K562 (cell line): ENCODE data around the gene XPO6. TPM values are rescaled to one million over a fixed set of nuclear protein-coding genes. Genes with fewer than 3 reads are reported as not detected.

ENCODE experiments used
- ATAC-seq: fragments of 200-7000 bp; cut with Tn5 transposase; 3 replicates; pipeline ENCODE4 v1.9.1; 2020; ENCODE audit warnings: moderate library complexity
- BruUV-seq: library from RNA; stranded (reverse); fragments of 400-500 nt; replicated peaks from 2 replicates; lab custom pipeline; 2021; lab: Mats Ljungman, UMichigan
- CTCF ChIA-PET: fragments of 300-600 bp; formaldehyde crosslinking; extraction: SDS; loops from one replicate; lab custom pipeline; 2021; ENCODE audit warnings: low intra/inter-chr PET ratio; lab: Yijun Ruan, JAX
- POLR2A ChIA-PET: fragments of 300-600, 350-650 bp; sonication (Branson Sonifier 250); formaldehyde crosslinking; extraction: SDS; loops from one replicate; lab custom pipeline; 2021; ENCODE audit warnings: antibody characterized with exemption, inconsistent platforms; lab: Yijun Ruan, JAX
- DNase-seq, 4 experiments: peaks; one replicate each; pipeline versions ENCODE4 v3.0.0 to v3.0.0-alpha.2; 2011 to 2018; ENCODE audit warnings: low spot score in 3 of 4, mixed read lengths in 3 of 4; ENCODE audit errors: extremely low read depth in 1 of 4
- FAIRE-seq: peaks from 2 replicates; lab custom pipeline; 2011; peaks lifted over from hg19 to GRCh38; lab: Jason Lieb, UNC
- H2AFZ ChIP-seq: 2 replicates; pipeline ENCODE4 v1.6.0; 2011; ENCODE audit warnings: low read depth, low read length, control low read depth, inconsistent platforms
- H3K27ac ChIP-seq: fragments of 200-600 bp; 3 replicates; pipeline ENCODE4 v1.8.0; 2011; ENCODE audit warnings: low read depth, mild to moderate bottlenecking, control low read depth, inconsistent platforms, low read length, moderate library complexity, mixed read lengths; ENCODE audit errors: extremely low read depth
- H3K27me3 ChIP-seq, 2 experiments: fragments of 300-600 bp in 1 of 2; 2 replicates in 1 of 2; 3 replicates in 1 of 2; pipeline versions ENCODE4 v1.6.0 to v1.8.0; 2011; ENCODE audit warnings: inconsistent platforms in 2 of 2, low read length in 2 of 2, mild to moderate bottlenecking in 1 of 2, mixed read lengths in 1 of 2, moderate library complexity in 1 of 2; ENCODE audit not compliant: control insufficient read depth in 2 of 2, insufficient read depth in 2 of 2
- H3K36me3 ChIP-seq: fragments of 300-600 bp; 3 replicates; pipeline ENCODE4 v1.8.0; 2011; ENCODE audit warnings: mild to moderate bottlenecking, low read length, inconsistent platforms; ENCODE audit not compliant: control insufficient read depth, insufficient read depth
- H3K4me1 ChIP-seq, 2 experiments: fragments of 200-600 bp in 1 of 2; replicated peaks in 1 of 2; 2 replicates in 1 of 2; 3 replicates in 1 of 2; pipeline versions ENCODE4 v1.5.1 to v1.8.0; 2011; ENCODE audit warnings: inconsistent platforms in 2 of 2, low read length in 2 of 2, mild to moderate bottlenecking in 1 of 2, mixed read lengths in 1 of 2, moderate library complexity in 1 of 2; ENCODE audit not compliant: control insufficient read depth in 2 of 2, insufficient read depth in 2 of 2
- H3K4me2 ChIP-seq: 2 replicates; pipeline ENCODE4 v1.6.1; 2011; ENCODE audit warnings: low read length, control low read depth, inconsistent platforms, mixed read lengths; ENCODE audit not compliant: insufficient read depth
- H3K4me3 ChIP-seq: fragments of 200-600 bp; sonication (generic), shearing (Covaris generic); 2 replicates; pipeline ENCODE4 v1.5.1; 2016; ENCODE audit warnings: control low read depth, inconsistent platforms
- H3K79me2 ChIP-seq: fragments of 200-600 bp; 3 replicates; pipeline ENCODE4 v1.8.0; 2011; ENCODE audit warnings: low read length, inconsistent platforms; ENCODE audit not compliant: control insufficient read depth, insufficient read depth
- H3K9ac ChIP-seq, 2 experiments: 2 replicates each; pipeline versions ENCODE4 v1.6.0 to v1.6.1; 2011; ENCODE audit warnings: low read depth in 2 of 2, low read length in 2 of 2, control low read depth in 1 of 2, inconsistent platforms in 1 of 2, mild to moderate bottlenecking in 1 of 2, mixed read lengths in 1 of 2; ENCODE audit not compliant: insufficient read depth in 1 of 2
- H3K9me1 ChIP-seq: one replicate; pipeline ENCODE4 v1.6.0; 2011; ENCODE audit warnings: inconsistent platforms, mild to moderate bottlenecking, low read length, moderate library complexity; ENCODE audit not compliant: control insufficient read depth, insufficient read depth
- H3K9me3 ChIP-seq: replicated peaks from 2 replicates; pipeline ENCODE4 v1.5.1; 2011; ENCODE audit warnings: low read depth, low read length, inconsistent platforms; ENCODE audit not compliant: control insufficient read depth, insufficient read depth
- H4K20me1 ChIP-seq: replicated peaks from 2 replicates; pipeline ENCODE4 v1.6.1; 2011; ENCODE audit warnings: low read length, inconsistent platforms, mixed read lengths; ENCODE audit not compliant: control insufficient read depth, insufficient read depth
- ATF2 ChIP-seq: sonication (generic); formaldehyde crosslinking; IDR thresholded peaks from 2 replicates; pipeline ENCODE4 v1.8.1; 2022; ENCODE audit warnings: missing genetic modification reagents
- C11orf30 ChIP-seq: fragments of 450-650 bp; IDR thresholded peaks from 2 replicates; pipeline ENCODE4 v1.6.1; 2016; ENCODE audit warnings: low read depth, mild to moderate bottlenecking
- FIP1L1 ChIP-seq: fragments of 200-400 bp; formaldehyde crosslinking; IDR thresholded peaks from 2 replicates; pipeline ENCODE4 v1.6.1; 2018; ENCODE audit warnings: mild to moderate bottlenecking, low read depth, low read length; ENCODE audit not compliant: poor library complexity, severe bottlenecking
- FOXM1 ChIP-seq, 2 experiments: fragments of 450-650 bp in 1 of 2; sonication (generic) in 1 of 2; formaldehyde crosslinking in 1 of 2; IDR thresholded peaks; 2 replicates each; pipeline versions ENCODE4 v1.6.1 to v1.9.0; 2017 to 2022; ENCODE audit warnings: low read depth in 2 of 2, mild to moderate bottlenecking in 2 of 2, missing genetic modification reagents in 1 of 2, moderate library complexity in 1 of 2
- GATA2 ChIP-seq: sonication (generic); formaldehyde crosslinking; IDR thresholded peaks from 2 replicates; pipeline ENCODE4 v1.4.0; 2020; ENCODE audit warnings: mild to moderate bottlenecking, missing genetic modification reagents
- HMG20B ChIP-seq: fragments of 250-450 bp; sonication (Bioruptor Pico); IDR thresholded peaks from 2 replicates; pipeline ENCODE4 v1.5.0; 2021; ENCODE audit warnings: mild to moderate bottlenecking
- HNRNPUL1 ChIP-seq: fragments of 200-400 bp; formaldehyde crosslinking; IDR thresholded peaks from 2 replicates; pipeline ENCODE4 v1.6.1; 2017; ENCODE audit warnings: low read length
- MAFF ChIP-seq: IDR thresholded peaks from 2 replicates; pipeline ENCODE4 v1.6.1; 2012; ENCODE audit warnings: low read length, improper control_type of control experiment
- MCM2 ChIP-seq: fragments of 450-650 bp; IDR thresholded peaks from 2 replicates; pipeline ENCODE4 v1.6.1; 2017; ENCODE audit warnings: low read depth, mild to moderate bottlenecking
- NCOA1 ChIP-seq: fragments of 450-650 bp; IDR thresholded peaks from 2 replicates; pipeline ENCODE4 v1.6.1; 2016; ENCODE audit warnings: low read depth
- RBM17 ChIP-seq: fragments of 200-400 bp; formaldehyde crosslinking; IDR thresholded peaks from 2 replicates; pipeline ENCODE4 v1.6.1; 2017; ENCODE audit warnings: low read depth, mild to moderate bottlenecking, low read length, borderline replicate concordance
- SIN3B ChIP-seq: fragments of 450-650 bp; IDR thresholded peaks from 2 replicates; pipeline ENCODE4 v1.6.1; 2017; ENCODE audit warnings: low read depth, mild to moderate bottlenecking, moderate library complexity
- SNAPC5 ChIP-seq: fragments of 250-450 bp; sonication (Bioruptor Pico); IDR thresholded peaks from 2 replicates; pipeline ENCODE4 v1.8.0; 2021; ENCODE audit warnings: moderate library complexity, mild to moderate bottlenecking, inconsistent platforms
- SNRNP70 ChIP-seq: fragments of 200-400 bp; formaldehyde crosslinking; optimal IDR thresholded peaks from 2 replicates; pipeline ENCODE3; 2017; ENCODE audit warnings: low read depth, low read length
- SPI1 ChIP-seq: IDR thresholded peaks from 2 replicates; pipeline ENCODE4 v1.6.1; 2011; ENCODE audit warnings: low read depth, low read length, control low read depth, borderline replicate concordance
- STAT6 ChIP-seq: sonication (generic); formaldehyde crosslinking; IDR thresholded peaks from 2 replicates; pipeline ENCODE4 v1.8.1; 2023; ENCODE audit warnings: mild to moderate bottlenecking, missing genetic modification reagents
- TRIM28 ChIP-seq: fragments of 450-650 bp; IDR thresholded peaks from 2 replicates; pipeline ENCODE4 v1.6.1; 2017
- ZBTB34 ChIP-seq: fragments of 250-450 bp; sonication (Bioruptor Pico); IDR thresholded peaks from 2 replicates; pipeline ENCODE4 v1.8.0; 2021; ENCODE audit warnings: mild to moderate bottlenecking, moderate library complexity
- ZC3H11A ChIP-seq: IDR thresholded peaks from 2 replicates; pipeline ENCODE4 v1.6.1; 2012; ENCODE audit warnings: low read depth, low read length, improper control_type of control experiment
- WGBS: fragments of 100-300 bp; shearing (Covaris generic); methylation state at CpG from one replicate; pipeline ENCODE4 v1.1.6; 2016; ENCODE audit warnings: low coverage, mixed read lengths; ENCODE audit not compliant: insufficient coverage; ENCODE audit errors: missing lambda C conversion rate; 5-methylcytosine and 5-hydroxymethylcytosine counted together
- in situ Hi-C: fragments of 300-500 bp; cut with MboI; formaldehyde crosslinking; loops from 4 replicates; pipeline ENCODE4 v1.15.0; 2018; ENCODE audit warnings: inconsistent platforms, mixed read lengths
- intact Hi-C: fragments of 100-400 bp; cut with micrococcal nuclease; formaldehyde crosslinking; loops from 2 replicates; pipeline ENCODE4 v1.14.2; 2022
- polyA plus RNA-seq, 8 experiments: library from polyadenylated mRNA; depleted of rRNA in 4 of 8; stranded (reverse) in 5 of 8; unstranded in 3 of 8; fragments of >200 nt; fragmentation: Nextera tagmentation in 2 of 8; fragmentation: Illumina TruSeq in 1 of 8; extraction: Ambion mirVana in 2 of 8; extraction: Trizol in 1 of 8; gene quantifications; 2 replicates each; pipeline versions ENCODE4 v1.2.1 to v1.2.3, GENCODE V29; 2011 to 2014; ENCODE audit warnings: inconsistent platforms in 1 of 8, missing spikeins in 1 of 8
- total RNA-seq, 7 experiments: library from RNA; depleted of rRNA in 6 of 7; stranded (reverse); fragments of >200 nt in 6 of 7; fragmentation: Illumina TruSeq in 2 of 7; extraction: Trizol in 2 of 7; gene quantifications; 2 replicates each; pipeline versions ENCODE4 v1.2.1 to v1.2.3, GENCODE V29; 2011 to 2021; ENCODE audit warnings: low replicate concordance in 1 of 7

Gene XPO6
- total and polyA plus RNA-seq, 9 of the 15 experiments (the other 6 are each of a cell fraction or from before 2014, with no cell fraction given) = 11.2 to 196 (median 119) TPM

- intact Hi-C loops (no loop called here), in situ Hi-C loops (no loop called here)
- BruUV-seq = no TSS peak
- Histone ChIP-seq H4K20me1 (peaks cover 10% of the 10 kb centered on the region; the same call in 1 of the 2 replicates), H3K79me2 (no peaks in the 10 kb centered on the region; the same call in 1 of the 3 replicates), H3K9ac (no peak overlapping the region), H3K27ac (no peak overlapping the region), H3K4me2 (no peak overlapping the region), H3K9me3 (no peaks in the 10 kb centered on the region), H3K4me1 (peaks cover 2 to 10% of the 10 kb centered on the region in 2 experiments; a peak in 2 of 5 replicates), H3K36me3 (peaks cover 97% of the 10 kb centered on the region), H3K9me1 (no peaks in the 10 kb centered on the region), H3K27me3 (no peaks in the 10 kb centered on the region), H2AFZ (no peak overlapping the region), H3K4me3 (no peak overlapping the region)
- no peak for DNase-seq
- no peak for ATAC-seq
- no peak for FAIRE-seq
- CTCF ChIA-PET = no interaction called here
- 97% methylated on average over 2 of the region's 2 CpGs for WGBS
- POLR2A ChIA-PET = interaction anchor here (1.4 kb wide), 2 partner anchors 9 to 22 kb away, joined by 3 read pairs; no protein-coding TSS in a partner anchor
- no peak for TF ChIP-seq FIP1L1
- no peak for TF ChIP-seq SNAPC5 (CRISPR knock-in tag)
- peak; percentile 77 for TF ChIP-seq C11orf30
- no peak for TF ChIP-seq ZC3H11A
- no peak for TF ChIP-seq SNRNP70
- TF ChIP-seq HNRNPUL1 = no peak
- no peak for TF ChIP-seq HMG20B (CRISPR knock-in tag)
- TF ChIP-seq GATA2 = no peak
- no peak for TF ChIP-seq FOXM1 (IDR thresholded peaks at IDR 0.05; ENCODE audit: low read depth)
- no peak for TF ChIP-seq FOXM1 (CRISPR knock-in tag; IDR thresholded peaks at IDR 0.05; ENCODE audit: low read depth)
- TF ChIP-seq MAFF = peak; percentile 32; the same call in 1 of the 2 replicates
- TF ChIP-seq RBM17 = no peak
- TF ChIP-seq NCOA1 = no peak
- no peak for TF ChIP-seq ATF2 (CRISPR knock-in tag)
- no peak for TF ChIP-seq MCM2
- no peak for TF ChIP-seq ZBTB34 (CRISPR knock-in tag)
- TF ChIP-seq SPI1 = no peak
- TF ChIP-seq TRIM28 = no peak
- TF ChIP-seq SIN3B = no peak
- TF ChIP-seq STAT6 (CRISPR knock-in tag) = no peak
Observed at GRCh38 chr16:28110977-28111376, 100.8 kb downstream of the XPO6 start.
